Measurements from ENCODE around the gene NR3C2.

DNA sequence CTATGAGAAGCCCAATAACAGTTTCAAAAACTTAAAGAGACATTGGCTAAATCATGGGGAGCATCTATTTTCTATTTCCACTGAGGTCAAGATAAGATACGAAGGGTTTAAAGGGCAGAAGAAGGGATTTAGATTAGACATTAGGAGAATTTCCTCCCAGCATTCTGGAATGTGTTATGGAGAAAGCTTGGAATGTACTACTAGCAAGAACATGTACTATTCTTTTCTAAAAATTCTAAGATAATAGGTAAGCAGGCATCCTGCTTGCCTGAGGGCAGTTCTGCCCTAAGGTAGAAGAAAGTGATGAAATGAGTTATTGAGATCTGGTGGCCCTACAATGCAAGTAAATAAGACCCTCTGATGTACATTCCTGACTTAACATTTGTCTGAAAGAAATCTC is 279.2 kb downstream of the NR3C2 start:
- TF ChIP-seq, protein P1, sequence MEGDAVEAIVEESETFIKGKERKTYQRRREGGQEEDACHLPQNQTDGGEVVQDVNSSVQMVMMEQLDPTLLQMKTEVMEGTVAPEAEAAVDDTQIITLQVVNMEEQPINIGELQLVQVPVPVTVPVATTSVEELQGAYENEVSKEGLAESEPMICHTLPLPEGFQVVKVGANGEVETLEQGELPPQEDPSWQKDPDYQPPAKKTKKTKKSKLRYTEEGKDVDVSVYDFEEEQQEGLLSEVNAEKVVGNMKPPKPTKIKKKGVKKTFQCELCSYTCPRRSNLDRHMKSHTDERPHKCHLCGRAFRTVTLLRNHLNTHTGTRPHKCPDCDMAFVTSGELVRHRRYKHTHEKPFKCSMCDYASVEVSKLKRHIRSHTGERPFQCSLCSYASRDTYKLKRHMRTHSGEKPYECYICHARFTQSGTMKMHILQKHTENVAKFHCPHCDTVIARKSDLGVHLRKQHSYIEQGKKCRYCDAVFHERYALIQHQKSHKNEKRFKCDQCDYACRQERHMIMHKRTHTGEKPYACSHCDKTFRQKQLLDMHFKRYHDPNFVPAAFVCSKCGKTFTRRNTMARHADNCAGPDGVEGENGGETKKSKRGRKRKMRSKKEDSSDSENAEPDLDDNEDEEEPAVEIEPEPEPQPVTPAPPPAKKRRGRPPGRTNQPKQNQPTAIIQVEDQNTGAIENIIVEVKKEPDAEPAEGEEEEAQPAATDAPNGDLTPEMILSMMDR (IDR thresholded peaks at IDR 0.05): no peak
- no peak for TF ChIP-seq POLR2A (IDR thresholded peaks at IDR 0.05)
- no peak for TF ChIP-seq POLR2AphosphoS5 (IDR thresholded peaks at IDR 0.05)

Data from prostate gland (tissue), 2 donors.